ENCODE measurements around the gene EPHB2. TPM values are rescaled to one million over a fixed set of nuclear protein-coding genes. Genes with fewer than 3 reads are reported as not detected.

Gene EPHB2
- total and polyA plus RNA-seq, 2 donors (not counting 1 experiment from before 2014, with no cell fraction given) = 0.07 to 0.39 TPM

DNA sequence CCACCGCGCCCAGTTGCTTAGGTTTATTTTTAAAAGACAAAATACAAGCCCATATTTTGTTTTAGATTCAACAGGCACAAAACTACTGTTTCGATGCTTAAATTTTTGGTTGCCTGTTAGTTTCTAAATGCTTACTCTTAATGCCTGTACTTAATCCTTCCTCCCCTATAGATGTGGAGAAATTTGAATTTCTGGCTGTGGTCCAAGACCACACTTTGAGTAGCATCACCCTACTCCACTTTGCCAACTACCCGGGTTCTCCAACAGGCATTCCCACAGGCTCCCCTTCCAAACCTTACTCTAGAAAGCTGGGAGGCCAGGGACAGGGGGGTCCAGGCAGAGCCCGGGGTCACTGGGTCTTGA is 242.0 kb downstream of the EPHB2 start:
- peaks cover 0 to 16% (median 5%) of the 10 kb centered on the region in 4 experiments for H3K27me3 ChIP-seq (replicated peaks in 1 of 4; ENCODE audit: control extremely low read depth in 1 of 4, control insufficient read depth in 3 of 4, insufficient read depth in 4 of 4, low read length in 3 of 4)
- H3K9ac ChIP-seq (ENCODE audit: low read length) = no peak overlapping the region
- no peaks in the 10 kb centered on the region for H3K79me2 ChIP-seq (ENCODE audit: control insufficient read depth, insufficient read depth, low read length)
- no peak overlapping the region for H3K27ac ChIP-seq (ENCODE audit: low read length in 2 of 2)
- no peaks in the 10 kb centered on the region for H3K4me1 Mint-ChIP-seq
- POLR2A ChIA-PET = no interaction called here
- H3K4me2 ChIP-seq (replicated peaks; ENCODE audit: low read depth, low read length, poor library complexity, severe bottlenecking) = no peak overlapping the region
- CTCF ChIA-PET = interaction anchor here (1.1 kb wide), 1 partner anchor 12 kb away, joined by 3 read pairs; no protein-coding TSS in a partner anchor
- no peak overlapping the region for H3K4me3 Mint-ChIP-seq
- H3K4me3 ChIP-seq (ENCODE audit: control extremely low read depth in 1 of 5, extremely low read depth in 1 of 5, insufficient read depth in 1 of 5, low read depth in 2 of 5, low read length in 4 of 5) = no peak overlapping the region
- ATAC-seq (ENCODE audit: low read depth) (no peak), DNase-seq (no peak)
- H3K27me3 Mint-ChIP-seq = peaks cover 44% of the 10 kb centered on the region
- no peak overlapping the region for H3K27ac Mint-ChIP-seq
- no peak overlapping the region for H2AFZ ChIP-seq (ENCODE audit: insufficient read depth, low read depth, low read length, poor library complexity, severe bottlenecking)
- no peaks in the 10 kb centered on the region for H4K20me1 ChIP-seq (ENCODE audit: control insufficient read depth, insufficient read depth, low read length, poor library complexity, severe bottlenecking)
- no peaks in the 10 kb centered on the region for H3K4me1 ChIP-seq (ENCODE audit: control insufficient read depth in 2 of 2, insufficient read depth in 2 of 2, low read length in 2 of 2)
- H3K9me3 ChIP-seq (ENCODE audit: control extremely low read depth in 1 of 3, control insufficient read depth in 2 of 3, insufficient read depth in 1 of 3, low read length in 2 of 3) = no peaks in the 10 kb centered on the region
- TF ChIP-seq, protein P1, sequence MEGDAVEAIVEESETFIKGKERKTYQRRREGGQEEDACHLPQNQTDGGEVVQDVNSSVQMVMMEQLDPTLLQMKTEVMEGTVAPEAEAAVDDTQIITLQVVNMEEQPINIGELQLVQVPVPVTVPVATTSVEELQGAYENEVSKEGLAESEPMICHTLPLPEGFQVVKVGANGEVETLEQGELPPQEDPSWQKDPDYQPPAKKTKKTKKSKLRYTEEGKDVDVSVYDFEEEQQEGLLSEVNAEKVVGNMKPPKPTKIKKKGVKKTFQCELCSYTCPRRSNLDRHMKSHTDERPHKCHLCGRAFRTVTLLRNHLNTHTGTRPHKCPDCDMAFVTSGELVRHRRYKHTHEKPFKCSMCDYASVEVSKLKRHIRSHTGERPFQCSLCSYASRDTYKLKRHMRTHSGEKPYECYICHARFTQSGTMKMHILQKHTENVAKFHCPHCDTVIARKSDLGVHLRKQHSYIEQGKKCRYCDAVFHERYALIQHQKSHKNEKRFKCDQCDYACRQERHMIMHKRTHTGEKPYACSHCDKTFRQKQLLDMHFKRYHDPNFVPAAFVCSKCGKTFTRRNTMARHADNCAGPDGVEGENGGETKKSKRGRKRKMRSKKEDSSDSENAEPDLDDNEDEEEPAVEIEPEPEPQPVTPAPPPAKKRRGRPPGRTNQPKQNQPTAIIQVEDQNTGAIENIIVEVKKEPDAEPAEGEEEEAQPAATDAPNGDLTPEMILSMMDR (IDR thresholded peaks at IDR 0.05) = no peak
- no peak for TF ChIP-seq EZH2 (IDR thresholded peaks at IDR 0.05; ENCODE audit: borderline replicate concordance, insufficient read depth, low read depth, low read length, poor library complexity, severe bottlenecking)
- no peaks in the 10 kb centered on the region for H3K36me3 ChIP-seq (replicated peaks in 1 of 2; ENCODE audit: control extremely low read depth in 1 of 2, control insufficient read depth in 1 of 2, extremely low read depth in 1 of 2, insufficient read depth in 2 of 2, low read length in 1 of 2)
- peaks cover 2% of the 10 kb centered on the region for H3K9me3 Mint-ChIP-seq (ENCODE audit: insufficient read depth)
- intact Hi-C loops (cut with micrococcal nuclease) = no loop called here
- 80% methylated on average over 4 of the region's 5 CpGs for WGBS (ENCODE audit: insufficient coverage)

DNA sequence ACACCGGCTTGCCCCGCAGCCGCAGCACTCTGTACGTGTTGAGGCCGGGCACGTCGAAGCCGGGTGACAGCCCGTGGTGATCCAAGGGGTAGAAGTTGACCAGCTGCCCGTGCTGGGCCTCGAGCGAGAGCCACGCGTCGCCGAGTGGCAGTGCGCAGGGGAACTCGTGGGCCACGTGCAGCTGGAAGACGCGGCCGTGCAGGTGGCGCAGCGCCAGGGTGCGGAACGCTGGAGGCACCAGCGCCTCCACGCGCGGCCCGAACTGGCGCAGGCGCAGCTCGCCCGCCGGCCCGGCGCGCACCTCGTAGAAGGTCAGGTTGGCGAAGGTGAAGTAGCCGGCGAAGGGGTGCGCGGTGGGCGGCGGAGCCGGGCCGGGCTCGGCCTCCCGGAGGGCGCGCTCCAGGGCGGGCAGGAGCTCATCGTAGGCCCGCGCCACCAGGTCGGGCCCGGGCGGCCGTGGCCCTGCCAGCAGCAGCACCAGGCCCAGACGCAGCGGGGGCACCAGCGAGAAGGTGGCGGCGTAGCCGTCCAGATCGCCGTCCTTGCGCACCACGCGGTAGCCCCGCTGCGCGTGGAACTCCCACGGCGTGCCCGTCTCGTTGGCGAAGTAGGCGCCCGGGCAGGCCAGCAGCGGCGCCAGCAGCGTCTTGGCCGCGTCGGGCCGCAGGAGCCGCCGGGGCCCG is 242.6 kb downstream of the EPHB2 start:
- no peak overlapping the region for H3K27ac Mint-ChIP-seq
- Histone ChIP-seq H3K27ac (ENCODE audit: low read length in 2 of 2) (no peak overlapping the region), H3K4me1 (ENCODE audit: control insufficient read depth in 2 of 2, insufficient read depth in 2 of 2, low read length in 2 of 2) (no peaks in the 10 kb centered on the region), H4K20me1 (ENCODE audit: control insufficient read depth, insufficient read depth, low read length, poor library complexity, severe bottlenecking) (no peaks in the 10 kb centered on the region), H3K79me2 (ENCODE audit: control insufficient read depth, insufficient read depth, low read length) (no peaks in the 10 kb centered on the region), H3K9me3 (ENCODE audit: control extremely low read depth in 1 of 3, control insufficient read depth in 2 of 3, insufficient read depth in 1 of 3, low read length in 2 of 3) (no peaks in the 10 kb centered on the region), H3K27me3 (replicated peaks in 1 of 4; ENCODE audit: control extremely low read depth in 1 of 4, control insufficient read depth in 3 of 4, insufficient read depth in 4 of 4, low read length in 3 of 4) (peaks cover 0 to 16% (median 5%) of the 10 kb centered on the region in 4 experiments), H3K9ac (ENCODE audit: low read length) (no peak overlapping the region), H3K4me3 (ENCODE audit: control extremely low read depth in 1 of 5, extremely low read depth in 1 of 5, insufficient read depth in 1 of 5, low read depth in 2 of 5, low read length in 4 of 5) (no peak overlapping the region), H3K4me2 (replicated peaks; ENCODE audit: low read depth, low read length, poor library complexity, severe bottlenecking) (no peak overlapping the region), H2AFZ (ENCODE audit: insufficient read depth, low read depth, low read length, poor library complexity, severe bottlenecking) (no peak overlapping the region), H3K36me3 (replicated peaks in 1 of 2; ENCODE audit: control extremely low read depth in 1 of 2, control insufficient read depth in 1 of 2, extremely low read depth in 1 of 2, insufficient read depth in 2 of 2, low read length in 1 of 2) (no peaks in the 10 kb centered on the region)
- no peak for ATAC-seq (ENCODE audit: low read depth)
- 19% methylated on average over 92 of the region's 92 CpGs for WGBS (ENCODE audit: insufficient coverage)
- H3K9me3 Mint-ChIP-seq (ENCODE audit: insufficient read depth) = peaks cover 2% of the 10 kb centered on the region
- intact Hi-C loops (cut with micrococcal nuclease) = no loop called here
- peaks cover 43% of the 10 kb centered on the region for H3K27me3 Mint-ChIP-seq
- no peak overlapping the region for H3K4me3 Mint-ChIP-seq
- POLR2A ChIA-PET = no interaction called here
- TF ChIP-seq, protein P1 (IDR thresholded peaks at IDR 0.05) = no peak
- no peak for TF ChIP-seq EZH2 (IDR thresholded peaks at IDR 0.05; ENCODE audit: borderline replicate concordance, insufficient read depth, low read depth, low read length, poor library complexity, severe bottlenecking)
- CTCF ChIA-PET = interaction anchor here (1.1 kb wide), 1 partner anchor 12 kb away, joined by 3 read pairs; no protein-coding TSS in a partner anchor
- DNase-seq = no peak
- H3K4me1 Mint-ChIP-seq = no peaks in the 10 kb centered on the region

All from B cell (primary cell).